SU-DHL-6 (cell line): ENCODE results near the gene SLC48A1.

Source experiments
- H2AFZ ChIP-seq: fragments of 200-600 bp; sonication (generic); 2 replicates; pipeline ENCODE4 v1.6.1; 2014; ENCODE audit warnings: low read depth, mild to moderate bottlenecking, moderate library complexity, mixed read lengths, antibody characterized with exemption, low read length; ENCODE audit not compliant: severe bottlenecking
- H3F3A ChIP-seq: fragments of 200-600 bp; shearing (Covaris generic); 2 replicates; pipeline ENCODE4 v1.6.0; 2016; ENCODE audit warnings: antibody characterized with exemption, mild to moderate bottlenecking; ENCODE audit not compliant: insufficient read depth
- H3K27ac ChIP-seq: fragments of 200-600 bp; sonication (generic); 2 replicates; pipeline ENCODE4 v1.5.1; 2016; ENCODE audit warnings: low read depth, mild to moderate bottlenecking, low read length, moderate library complexity, mixed read lengths
- H3K27me3 ChIP-seq: fragments of 200-600 bp; sonication (generic), shearing (Covaris generic); 2 replicates; pipeline ENCODE4 v1.6.0; 2014; ENCODE audit warnings: mild to moderate bottlenecking, low read length
- H3K36me3 ChIP-seq: fragments of 200-600 bp; sonication (generic); 2 replicates; pipeline ENCODE4 v1.6.1; 2014; ENCODE audit warnings: mild to moderate bottlenecking, low read length, mixed read lengths
- H3K4me2 ChIP-seq: fragments of 300-600, 200-600 bp; shearing (Covaris generic), sonication (generic); 2 replicates; pipeline ENCODE4 v1.6.0; 2014; ENCODE audit warnings: low read length, low read depth, mild to moderate bottlenecking; ENCODE audit not compliant: poor library complexity, severe bottlenecking
- H3K4me3 ChIP-seq: fragments of 200-600 bp; sonication (generic); 2 replicates; pipeline ENCODE4 v1.5.1; 2014; ENCODE audit warnings: antibody characterized with exemption, low read length, mild to moderate bottlenecking, mixed read lengths; ENCODE audit not compliant: insufficient read depth, poor library complexity, severe bottlenecking
- H3K79me2 ChIP-seq: fragments of 200-600 bp; sonication (generic); 2 replicates; pipeline ENCODE4 v1.6.1; 2014; ENCODE audit warnings: mild to moderate bottlenecking, low read length, moderate library complexity; ENCODE audit not compliant: insufficient read depth
- H3K9ac ChIP-seq: fragments of 200-600 bp; sonication (generic); 2 replicates; pipeline ENCODE4 v1.7.0; 2014; ENCODE audit warnings: mild to moderate bottlenecking, low read length
- H3K9me2 ChIP-seq: fragments of 200-600 bp; sonication (generic); replicated peaks from 2 replicates; pipeline ENCODE4 v1.6.1; 2014; ENCODE audit warnings: low read length; ENCODE audit not compliant: insufficient read depth
- H3K9me3 ChIP-seq: fragments of 200-600 bp; sonication (generic); 2 replicates; pipeline ENCODE4 v1.6.1; 2014; ENCODE audit warnings: low read length, mixed read lengths; ENCODE audit not compliant: insufficient read depth
- H4K20me1 ChIP-seq: fragments of 200-600 bp; sonication (generic); 2 replicates; pipeline ENCODE4 v1.6.1; 2014; ENCODE audit warnings: low read depth, mild to moderate bottlenecking, antibody characterized with exemption, low read length, moderate library complexity, mixed read lengths
- EZH2phosphoT487 ChIP-seq: fragments of 200-600 bp; sonication (generic), shearing (Covaris generic); conservative IDR thresholded peaks from 2 replicates; pipeline ENCODE4 v1.6.1; 2018; ENCODE audit warnings: mild to moderate bottlenecking, antibody characterized with exemption, low read length, moderate library complexity, mixed read lengths
- TF ChIP-seq, protein P1 (sequence below): fragments of 200-600 bp; sonication (generic); IDR thresholded peaks from one replicate; pipeline ENCODE4 v1.5.1; 2017; ENCODE audit warnings: antibody characterized with exemption, mild to moderate bottlenecking, low read length, moderate library complexity; ENCODE audit not compliant: insufficient read depth, poor library complexity, severe bottlenecking

Gene SLC48A1

GRCh38 chr12:47776471-47777143 is 3.6 kb downstream of the SLC48A1 start:
- Histone ChIP-seq H3K36me3 (no peaks in the 10 kb centered on the region), H4K20me1 (no peaks in the 10 kb centered on the region), H3K27ac (no peak overlapping the region)

GRCh38 chr12:47777151-47777550 is 4.1 kb downstream of the SLC48A1 start:
- Histone ChIP-seq H3F3A (0 out of 2 replicates have a peak, but pooled peaks cover 11% of the 10 kb centered on the region), H3K9me2 (no peaks in the 10 kb centered on the region), H3K27me3 (no peaks in the 10 kb centered on the region), H2AFZ (no peak overlapping the region), H3K9me3 (no peaks in the 10 kb centered on the region), H3K9ac (no peak overlapping the region), H4K20me1 (no peaks in the 10 kb centered on the region), H3K36me3 (no peaks in the 10 kb centered on the region), H3K4me3 (no peak overlapping the region), H3K4me2 (no peak overlapping the region), H3K27ac (no peak overlapping the region), H3K79me2 (no peaks in the 10 kb centered on the region)
- no peak for TF ChIP-seq EZH2phosphoT487
- TF ChIP-seq, protein P1, sequence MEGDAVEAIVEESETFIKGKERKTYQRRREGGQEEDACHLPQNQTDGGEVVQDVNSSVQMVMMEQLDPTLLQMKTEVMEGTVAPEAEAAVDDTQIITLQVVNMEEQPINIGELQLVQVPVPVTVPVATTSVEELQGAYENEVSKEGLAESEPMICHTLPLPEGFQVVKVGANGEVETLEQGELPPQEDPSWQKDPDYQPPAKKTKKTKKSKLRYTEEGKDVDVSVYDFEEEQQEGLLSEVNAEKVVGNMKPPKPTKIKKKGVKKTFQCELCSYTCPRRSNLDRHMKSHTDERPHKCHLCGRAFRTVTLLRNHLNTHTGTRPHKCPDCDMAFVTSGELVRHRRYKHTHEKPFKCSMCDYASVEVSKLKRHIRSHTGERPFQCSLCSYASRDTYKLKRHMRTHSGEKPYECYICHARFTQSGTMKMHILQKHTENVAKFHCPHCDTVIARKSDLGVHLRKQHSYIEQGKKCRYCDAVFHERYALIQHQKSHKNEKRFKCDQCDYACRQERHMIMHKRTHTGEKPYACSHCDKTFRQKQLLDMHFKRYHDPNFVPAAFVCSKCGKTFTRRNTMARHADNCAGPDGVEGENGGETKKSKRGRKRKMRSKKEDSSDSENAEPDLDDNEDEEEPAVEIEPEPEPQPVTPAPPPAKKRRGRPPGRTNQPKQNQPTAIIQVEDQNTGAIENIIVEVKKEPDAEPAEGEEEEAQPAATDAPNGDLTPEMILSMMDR = no peak

More at GRCh38 chr12:47776471-47777143, 3.6 kb downstream of the SLC48A1 start:
- H3K4me3 ChIP-seq = no peak overlapping the region
- H3K9me3 ChIP-seq = no peaks in the 10 kb centered on the region
- 0 out of 2 replicates have a peak, but pooled peaks cover 10% of the 10 kb centered on the region for H3F3A ChIP-seq
- TF ChIP-seq, protein P1 = no peak
- TF ChIP-seq EZH2phosphoT487 = no peak
- H3K9me2 ChIP-seq = no peaks in the 10 kb centered on the region
- H2AFZ ChIP-seq = no peak overlapping the region
- no peak overlapping the region for H3K9ac ChIP-seq
- no peaks in the 10 kb centered on the region for H3K27me3 ChIP-seq
- H3K79me2 ChIP-seq = no peaks in the 10 kb centered on the region
- H3K4me2 ChIP-seq = no peak overlapping the region

DNA sequence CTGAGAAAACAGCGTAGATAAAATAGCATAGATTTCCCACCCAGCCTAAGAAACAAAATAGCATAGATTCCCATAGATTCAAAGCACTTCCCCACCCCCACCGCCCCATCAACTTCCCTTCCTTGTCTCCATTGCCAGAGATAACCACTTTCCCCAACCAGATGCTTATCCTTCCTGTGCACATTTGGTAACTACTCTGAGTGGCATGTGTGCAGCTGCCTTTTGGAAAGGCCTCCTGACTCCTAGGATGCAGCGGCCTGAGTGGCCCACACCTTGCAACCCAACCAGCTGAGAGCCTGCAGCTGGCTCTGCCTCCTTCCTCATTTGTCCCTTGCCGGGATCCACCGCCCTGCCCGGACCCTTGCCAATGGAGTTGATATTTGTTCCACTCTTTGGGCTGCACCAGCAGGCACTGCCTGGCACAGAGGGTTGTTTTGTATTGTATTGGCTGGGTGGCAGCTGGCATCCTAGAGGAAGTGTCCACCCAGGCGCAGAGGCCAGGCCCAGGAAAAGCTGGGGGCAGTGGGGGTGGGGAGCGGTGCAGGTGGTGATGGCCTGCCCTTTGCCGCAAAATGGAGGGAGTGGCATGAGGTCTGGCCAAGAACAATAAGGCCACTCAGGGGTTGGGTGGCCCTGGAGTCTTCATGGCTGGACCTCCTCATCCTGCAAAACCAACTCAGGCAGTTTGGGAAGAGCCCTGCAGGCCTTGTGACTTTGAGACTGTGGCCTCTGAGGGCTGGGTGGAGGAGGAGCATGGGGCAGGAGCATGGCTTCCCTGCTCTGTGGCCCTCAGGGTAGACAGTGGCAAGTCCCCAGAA is 4.9 kb downstream of the SLC48A1 start:
- Histone ChIP-seq H3K79me2 (no peaks in the 10 kb centered on the region), H3K27ac (no peak overlapping the region), H2AFZ (no peak overlapping the region), H3K36me3 (no peaks in the 10 kb centered on the region), H3K27me3 (no peaks in the 10 kb centered on the region), H4K20me1 (no peaks in the 10 kb centered on the region), H3K4me3 (no peak overlapping the region), H3K9me3 (no peaks in the 10 kb centered on the region), H3K9ac (no peak overlapping the region), H3K4me2 (no peak overlapping the region), H3K9me2 (no peaks in the 10 kb centered on the region), H3F3A (0 out of 2 replicates have a peak, but pooled peaks cover 11% of the 10 kb centered on the region)
- TF ChIP-seq EZH2phosphoT487 = no peak
- TF ChIP-seq, protein P1 = no peak
